GM19455 (cell line): ENCODE results near the gene ZNF521.

Source experiments
- ATAC-seq: cut with Tn5 transposase; IDR thresholded peaks from one replicate; pipeline ENCODE4 v1.9.1; 2021; ENCODE audit not compliant: unreplicated experiment

ZNF521 gene

DNA sequence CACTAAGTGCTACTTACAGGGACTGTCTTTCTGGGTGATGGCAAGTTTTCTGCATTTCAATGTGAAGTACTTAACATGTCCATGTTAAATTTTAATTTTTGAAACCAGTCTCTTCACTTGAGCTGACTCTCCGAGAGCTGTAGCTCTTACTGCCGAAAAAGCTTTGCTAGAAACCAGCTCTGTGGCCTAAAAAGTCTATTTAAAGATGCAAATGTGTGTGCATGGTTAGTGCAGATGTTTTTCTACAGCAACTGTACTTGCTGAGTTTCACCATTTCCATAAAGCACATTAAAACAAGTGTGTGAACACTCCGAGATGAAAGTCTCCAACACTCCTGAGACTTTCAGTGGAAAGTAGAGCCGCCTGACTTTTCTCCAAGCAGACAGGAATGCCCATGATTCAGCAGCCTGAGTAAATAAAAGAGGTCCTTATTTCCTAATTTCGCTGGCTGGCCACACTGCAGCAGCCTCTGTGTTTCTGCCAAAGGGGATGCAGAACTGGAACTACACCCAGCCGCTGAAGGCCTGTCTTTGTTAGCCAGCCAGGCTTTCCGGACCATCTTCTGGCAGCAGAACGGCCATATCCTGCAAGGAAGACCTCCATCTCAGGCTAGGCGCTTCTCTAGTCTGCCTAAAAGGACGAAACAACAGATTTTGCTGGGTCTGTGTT is 121.2 kb downstream of the ZNF521 start:
- ATAC-seq = no peak

- ATAC-seq = no peak
Measured at GRCh38 chr18:25229920-25230319, 122.0 kb downstream of the ZNF521 start.

- no peak for ATAC-seq
Measured at GRCh38 chr18:25229081-25229480, 122.9 kb downstream of the ZNF521 start.

- ATAC-seq = no peak
Measured at GRCh38 chr18:25228410-25228809, 123.6 kb downstream of the ZNF521 start.

DNA sequence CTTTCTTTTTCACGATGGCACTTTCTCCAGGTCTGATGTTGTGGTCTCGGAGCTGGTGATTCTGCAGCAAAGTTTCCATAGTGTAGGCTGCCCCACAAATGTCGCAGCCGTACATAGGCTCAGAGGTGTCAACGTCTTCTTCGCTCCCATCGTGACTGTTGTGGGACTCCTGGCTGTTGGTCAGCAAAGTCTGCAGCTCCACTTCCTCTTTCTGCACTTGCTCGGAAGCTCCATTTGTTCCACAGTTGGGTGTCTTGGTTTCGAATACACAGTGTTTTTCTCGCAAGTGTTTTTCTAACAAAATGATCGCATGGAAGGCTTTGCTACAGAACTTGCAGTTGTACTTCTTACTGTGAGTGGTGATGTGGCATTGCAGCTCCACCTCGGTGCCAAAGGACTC is 126.8 kb downstream of the ZNF521 start:
- ATAC-seq = no peak

- no peak for ATAC-seq
Measured at GRCh38 chr18:25223899-25224886, 127.8 kb downstream of the ZNF521 start.

GRCh38 chr18:25223211-25223610 is 128.8 kb downstream of the ZNF521 start:
- ATAC-seq = no peak

- no peak for ATAC-seq
Measured at GRCh38 chr18:25222648-25223047, 129.3 kb downstream of the ZNF521 start.

- ATAC-seq = no peak
Measured at GRCh38 chr18:25210622-25211021, 141.3 kb downstream of the ZNF521 start.

- ATAC-seq = no peak
Measured at GRCh38 chr18:25192065-25192464, 159.9 kb downstream of the ZNF521 start.

DNA sequence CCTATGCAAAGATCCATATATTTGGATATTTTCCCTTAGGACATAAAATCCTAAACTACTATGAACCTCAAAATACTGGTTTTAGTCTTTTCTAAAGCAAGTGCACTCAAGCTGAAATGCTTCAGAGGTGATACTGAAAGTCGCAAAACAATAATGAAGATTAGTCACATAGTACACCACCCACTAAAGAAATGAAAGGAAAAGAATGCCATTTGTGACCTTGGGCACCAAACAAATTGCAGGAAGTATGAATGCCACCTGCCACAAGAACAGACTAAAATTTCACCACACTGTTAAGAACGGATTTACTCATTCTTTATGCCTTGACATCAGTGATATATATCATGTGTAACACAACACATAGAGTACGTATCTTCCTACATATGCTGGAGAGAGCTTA is 161.5 kb downstream of the ZNF521 start:
- ATAC-seq = no peak

DNA sequence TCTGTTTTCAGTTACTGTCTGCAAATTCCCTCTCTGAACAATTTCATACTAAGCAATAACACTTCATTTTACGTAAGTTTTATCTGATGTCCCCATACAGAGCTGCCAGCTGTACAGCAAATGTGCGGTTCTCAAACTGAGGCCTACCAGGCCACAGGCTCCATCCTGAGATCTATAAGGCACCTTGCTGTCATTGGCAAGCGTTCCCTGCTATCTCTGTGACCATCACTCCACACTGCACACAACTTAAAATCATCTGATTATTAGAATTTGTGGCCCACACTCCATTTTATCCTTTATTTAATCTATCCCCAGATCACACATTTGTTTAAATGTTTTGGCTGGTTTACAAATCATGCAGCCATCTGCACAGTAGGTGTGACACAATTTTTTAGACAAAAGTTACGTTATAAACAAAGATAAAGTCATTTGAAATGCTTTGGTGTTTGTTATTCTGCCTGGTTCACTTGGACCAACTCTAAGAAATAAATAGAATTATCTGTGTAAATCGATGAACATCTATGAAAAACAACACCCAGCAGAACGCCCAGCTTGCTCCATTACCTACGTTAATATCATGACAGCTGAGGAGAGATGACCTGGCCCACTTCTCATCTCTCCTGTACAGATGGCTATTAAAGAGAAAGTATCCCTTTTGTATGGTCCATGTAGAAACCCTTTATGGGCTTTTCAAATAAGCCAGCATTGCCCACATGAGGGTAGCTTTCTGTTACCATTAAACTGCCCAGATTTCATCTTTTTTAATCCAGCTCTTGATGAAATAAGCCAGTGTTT is 162.4 kb downstream of the ZNF521 start:
- no peak for ATAC-seq

- ATAC-seq = no peak
Measured at GRCh38 chr18:25187521-25188192, 164.3 kb downstream of the ZNF521 start.

DNA sequence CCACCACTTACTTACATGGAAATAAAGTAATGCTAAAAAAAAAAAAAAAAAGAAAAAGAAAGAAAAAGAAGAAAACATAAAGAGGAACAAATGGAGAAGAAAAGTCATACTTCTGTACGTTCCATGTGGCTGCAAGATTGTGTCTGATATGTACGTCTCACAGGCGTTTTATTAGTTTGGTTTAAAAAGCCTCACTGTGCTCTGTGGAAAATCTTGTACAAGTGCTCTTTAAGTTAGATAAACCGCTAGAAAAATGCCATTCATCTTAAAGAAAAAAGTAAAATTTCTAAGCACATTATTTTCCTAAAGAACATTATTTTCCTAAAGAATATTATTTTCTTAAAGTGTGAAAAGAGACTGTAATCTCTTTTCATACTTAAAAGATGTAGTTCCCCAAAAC is 165.1 kb downstream of the ZNF521 start:
- no peak for ATAC-seq

- ATAC-seq = no peak
Measured at GRCh38 chr18:25181993-25182392, 170.0 kb downstream of the ZNF521 start.

GRCh38 chr18:25181581-25181980 is 170.4 kb downstream of the ZNF521 start:
- ATAC-seq = no peak

DNA sequence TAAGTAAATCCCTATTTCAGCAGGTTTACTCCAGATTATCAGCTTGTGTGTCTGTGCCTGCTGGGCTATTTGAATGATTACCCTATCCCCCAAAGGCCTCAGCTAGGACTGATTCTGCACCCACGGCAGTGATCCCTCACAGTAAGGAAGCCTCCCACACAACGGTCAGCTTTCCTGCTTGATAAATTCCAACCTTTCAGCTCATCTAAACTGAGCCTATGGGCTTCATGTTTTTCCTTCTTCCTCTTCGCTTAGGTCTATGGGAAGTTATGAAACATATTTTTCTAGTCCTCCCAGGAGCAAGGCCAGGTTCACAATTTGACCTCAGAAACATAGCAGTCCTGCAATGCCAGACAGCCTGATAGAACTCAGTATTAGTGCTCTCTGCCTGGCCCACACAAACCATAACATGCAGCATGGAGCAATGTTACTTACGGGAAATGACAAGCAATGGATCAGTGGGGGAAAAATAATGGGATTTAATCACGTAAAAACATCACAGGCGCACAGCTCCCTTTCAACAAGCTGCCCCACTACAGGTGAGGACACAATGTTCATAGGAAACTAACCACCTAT is 170.9 kb downstream of the ZNF521 start:
- no peak for ATAC-seq

DNA sequence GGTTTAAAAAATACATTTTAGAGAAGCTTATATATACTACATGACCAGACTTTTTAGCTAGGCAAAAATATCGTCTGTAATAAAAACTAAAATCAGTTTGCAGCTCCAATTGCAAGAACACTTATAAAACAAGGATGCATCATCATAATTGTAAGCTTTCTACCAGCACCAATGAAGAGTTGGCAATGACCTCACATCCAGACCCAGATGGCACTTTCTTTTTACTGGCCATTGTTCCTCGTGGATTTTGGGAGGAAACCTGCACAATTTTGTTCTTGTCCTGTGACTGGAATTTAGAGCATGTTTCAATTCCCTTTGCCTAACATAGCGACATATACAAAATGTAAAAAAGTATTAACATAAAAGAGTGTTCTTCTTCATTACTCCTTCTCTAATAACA is 174.3 kb downstream of the ZNF521 start:
- ATAC-seq = no peak

DNA sequence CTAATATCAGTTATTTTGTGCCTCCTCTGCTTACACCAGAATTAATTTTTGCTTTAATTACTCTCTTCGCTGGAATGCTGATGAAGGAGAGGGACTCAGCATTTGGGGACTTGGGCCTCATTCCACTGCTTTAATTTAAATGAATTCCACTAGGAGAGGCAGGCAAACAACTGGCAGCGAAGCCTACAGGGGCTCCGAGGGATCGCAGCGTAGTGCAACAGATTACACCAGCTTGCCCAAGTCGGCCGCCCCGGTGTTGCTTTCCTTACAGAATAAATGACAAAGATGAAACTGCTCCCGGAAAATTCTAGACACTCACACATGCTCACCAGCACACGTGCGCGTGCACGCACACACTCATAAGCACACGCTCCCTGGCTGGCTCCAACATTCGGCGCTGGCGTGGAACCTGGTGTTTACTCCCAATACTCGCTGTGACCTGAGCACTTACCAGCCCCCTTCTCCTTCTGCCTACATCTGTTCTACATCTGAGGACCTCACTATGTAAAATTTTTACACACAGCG is 175.4 kb downstream of the ZNF521 start:
- ATAC-seq = no peak
